ENCODE measurements around the gene MIB2.
"Not testable (repeated sequence)": the region's sequence is repeated elsewhere in the genome, so short reads cannot be mapped to it uniquely, and the experiment has no call there.

MIB2 gene

GRCh38 chr1:1662830-1663560, 47.7 kb downstream of the MIB2 start:
- DNase-seq = not testable (repeated sequence)

- DNase-seq = not testable (repeated sequence)
These were observed 49.0 kb downstream of the MIB2 start for GRCh38 chr1:1664318-1664717.

- no peak for DNase-seq
These were observed 49.9 kb downstream of the MIB2 start for GRCh38 chr1:1664941-1665814.

- peak in 1 of 4 experiments; percentile 18 for DNase-seq
These were observed 50.5 kb downstream of the MIB2 start for GRCh38 chr1:1665815-1666251.

GRCh38 chr1:1666526-1666925, 51.2 kb downstream of the MIB2 start:
- DNase-seq = no peak

- no peak for DNase-seq
These were observed 54.5 kb downstream of the MIB2 start for GRCh38 chr1:1669468-1670440.

- no peak for DNase-seq
These were observed 55.6 kb downstream of the MIB2 start for GRCh38 chr1:1670866-1671265.

GRCh38 chr1:1671365-1672119, 56.2 kb downstream of the MIB2 start:
- no peak for DNase-seq

GRCh38 chr1:1672181-1672965, 57.1 kb downstream of the MIB2 start:
- DNase-seq = no peak

- DNase-seq = not testable (repeated sequence)
These were observed 59.5 kb downstream of the MIB2 start for GRCh38 chr1:1674806-1675205.

GRCh38 chr1:1675218-1675617, 59.9 kb downstream of the MIB2 start:
- DNase-seq = not testable (repeated sequence)

- DNase-seq = not testable (repeated sequence)
These were observed 60.8 kb downstream of the MIB2 start for GRCh38 chr1:1676087-1676486.

GRCh38 chr1:1677718-1678580, 62.6 kb downstream of the MIB2 start:
- DNase-seq = peak in 3 of 4 experiments; percentile 28 to 60 (median 31)

- DNase-seq = peak in 1 of 4 experiments; percentile 28
These were observed 63.5 kb downstream of the MIB2 start for GRCh38 chr1:1678581-1679380.

Measured in activated CD4-positive, CD25-positive, alpha-beta regulatory T cell (primary cell).